PFSK-1 (cell line): ENCODE results near the gene OR8B8.

ENCODE experiments used
- POLR2AphosphoS5 ChIP-seq: IDR thresholded peaks from 2 replicates; pipeline ENCODE4 v1.6.1; 2012; ENCODE audit warnings: low read depth, mild to moderate bottlenecking, control low read depth, low read length, moderate library complexity
- TF ChIP-seq, protein P1 (sequence below), 2 experiments: IDR thresholded peaks; 2 replicates each; pipeline versions ENCODE4 v1.6.1 to v1.8.0; 2011 to 2012; ENCODE audit warnings: low read depth in 2 of 2, low read length in 2 of 2, control low read depth in 1 of 2, inconsistent platforms in 1 of 2, mild to moderate bottlenecking in 1 of 2, moderate library complexity in 1 of 2; ENCODE audit not compliant: insufficient read depth in 1 of 2

DNA sequence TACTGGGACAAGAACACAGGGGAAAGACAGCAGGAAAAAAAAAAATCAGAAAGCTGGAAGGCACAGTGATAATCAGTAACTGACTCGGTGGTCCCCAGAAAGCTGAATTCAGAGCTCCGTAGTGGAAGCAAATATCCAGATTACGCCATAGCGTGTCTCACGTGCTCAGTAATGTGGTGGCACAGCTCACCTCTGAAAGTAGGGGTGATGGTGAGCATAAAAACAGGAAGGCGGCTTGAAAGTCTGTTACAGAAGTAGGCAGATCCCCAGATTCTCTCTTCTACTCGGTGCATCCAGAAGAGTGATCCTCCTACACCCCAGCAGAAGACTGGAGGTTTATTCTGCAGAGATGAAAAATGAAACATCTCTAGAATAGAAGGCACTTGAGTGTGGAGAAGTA lies 35.6 kb downstream of the OR8B8 start:
- TF ChIP-seq, protein P1, sequence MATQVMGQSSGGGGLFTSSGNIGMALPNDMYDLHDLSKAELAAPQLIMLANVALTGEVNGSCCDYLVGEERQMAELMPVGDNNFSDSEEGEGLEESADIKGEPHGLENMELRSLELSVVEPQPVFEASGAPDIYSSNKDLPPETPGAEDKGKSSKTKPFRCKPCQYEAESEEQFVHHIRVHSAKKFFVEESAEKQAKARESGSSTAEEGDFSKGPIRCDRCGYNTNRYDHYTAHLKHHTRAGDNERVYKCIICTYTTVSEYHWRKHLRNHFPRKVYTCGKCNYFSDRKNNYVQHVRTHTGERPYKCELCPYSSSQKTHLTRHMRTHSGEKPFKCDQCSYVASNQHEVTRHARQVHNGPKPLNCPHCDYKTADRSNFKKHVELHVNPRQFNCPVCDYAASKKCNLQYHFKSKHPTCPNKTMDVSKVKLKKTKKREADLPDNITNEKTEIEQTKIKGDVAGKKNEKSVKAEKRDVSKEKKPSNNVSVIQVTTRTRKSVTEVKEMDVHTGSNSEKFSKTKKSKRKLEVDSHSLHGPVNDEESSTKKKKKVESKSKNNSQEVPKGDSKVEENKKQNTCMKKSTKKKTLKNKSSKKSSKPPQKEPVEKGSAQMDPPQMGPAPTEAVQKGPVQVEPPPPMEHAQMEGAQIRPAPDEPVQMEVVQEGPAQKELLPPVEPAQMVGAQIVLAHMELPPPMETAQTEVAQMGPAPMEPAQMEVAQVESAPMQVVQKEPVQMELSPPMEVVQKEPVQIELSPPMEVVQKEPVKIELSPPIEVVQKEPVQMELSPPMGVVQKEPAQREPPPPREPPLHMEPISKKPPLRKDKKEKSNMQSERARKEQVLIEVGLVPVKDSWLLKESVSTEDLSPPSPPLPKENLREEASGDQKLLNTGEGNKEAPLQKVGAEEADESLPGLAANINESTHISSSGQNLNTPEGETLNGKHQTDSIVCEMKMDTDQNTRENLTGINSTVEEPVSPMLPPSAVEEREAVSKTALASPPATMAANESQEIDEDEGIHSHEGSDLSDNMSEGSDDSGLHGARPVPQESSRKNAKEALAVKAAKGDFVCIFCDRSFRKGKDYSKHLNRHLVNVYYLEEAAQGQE (IDR thresholded peaks at IDR 0.05; ENCODE audit: insufficient read depth in 1 of 2, low read depth in 2 of 2, low read length in 2 of 2): no peak
- TF ChIP-seq POLR2AphosphoS5: no peak
